ENCODE results near the gene MTHFD1L. TPM values are rescaled to one million over a fixed set of nuclear protein-coding genes. Genes with fewer than 3 reads are reported as not detected.
A peak's percentile ranks its signal among the peaks of the same experiment; 100 is the strongest.

The MTHFD1L gene
- total RNA-seq, 4 donors from 2014 or later: 2.5 to 7.1 (median 4.2) TPM

- H3K9me3 ChIP-seq: no peaks in the 10 kb centered on the region
- peaks cover 0 to 24% (median 3%) of the 10 kb centered on the region in 4 donors for H3K36me3 ChIP-seq
- no peak for DNase-seq (ENCODE audit: extremely low spot score)
- H3K27ac ChIP-seq (replicated peaks in 1 of 4): no peak overlapping the region
- H3K4me1 ChIP-seq: peaks cover 7 to 17% (median 12%) of the 10 kb centered on the region in 4 donors
- TF ChIP-seq EP300 (IDR thresholded peaks at IDR 0.05) (no peak), POLR2AphosphoS5 (IDR thresholded peaks at IDR 0.05) (no peak), POLR2A (IDR thresholded peaks at IDR 0.05; ENCODE audit: low read depth) (no peak)
- TF ChIP-seq, protein P1, sequence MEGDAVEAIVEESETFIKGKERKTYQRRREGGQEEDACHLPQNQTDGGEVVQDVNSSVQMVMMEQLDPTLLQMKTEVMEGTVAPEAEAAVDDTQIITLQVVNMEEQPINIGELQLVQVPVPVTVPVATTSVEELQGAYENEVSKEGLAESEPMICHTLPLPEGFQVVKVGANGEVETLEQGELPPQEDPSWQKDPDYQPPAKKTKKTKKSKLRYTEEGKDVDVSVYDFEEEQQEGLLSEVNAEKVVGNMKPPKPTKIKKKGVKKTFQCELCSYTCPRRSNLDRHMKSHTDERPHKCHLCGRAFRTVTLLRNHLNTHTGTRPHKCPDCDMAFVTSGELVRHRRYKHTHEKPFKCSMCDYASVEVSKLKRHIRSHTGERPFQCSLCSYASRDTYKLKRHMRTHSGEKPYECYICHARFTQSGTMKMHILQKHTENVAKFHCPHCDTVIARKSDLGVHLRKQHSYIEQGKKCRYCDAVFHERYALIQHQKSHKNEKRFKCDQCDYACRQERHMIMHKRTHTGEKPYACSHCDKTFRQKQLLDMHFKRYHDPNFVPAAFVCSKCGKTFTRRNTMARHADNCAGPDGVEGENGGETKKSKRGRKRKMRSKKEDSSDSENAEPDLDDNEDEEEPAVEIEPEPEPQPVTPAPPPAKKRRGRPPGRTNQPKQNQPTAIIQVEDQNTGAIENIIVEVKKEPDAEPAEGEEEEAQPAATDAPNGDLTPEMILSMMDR (IDR thresholded peaks at IDR 0.05): no peak
- no peaks in the 10 kb centered on the region for H3K27me3 ChIP-seq
- WGBS: 96% methylated on average over 13 of the region's 13 CpGs
- no peak overlapping the region for H3K4me3 ChIP-seq
- intact Hi-C loops (cut with DNase I): loop anchor here (10.0 kb wide), 1 partner anchor 584 kb away; no protein-coding TSS in a partner anchor
These were observed 24.8 kb downstream of the MTHFD1L start for GRCh38 chr6:150890346-150890745.

DNA sequence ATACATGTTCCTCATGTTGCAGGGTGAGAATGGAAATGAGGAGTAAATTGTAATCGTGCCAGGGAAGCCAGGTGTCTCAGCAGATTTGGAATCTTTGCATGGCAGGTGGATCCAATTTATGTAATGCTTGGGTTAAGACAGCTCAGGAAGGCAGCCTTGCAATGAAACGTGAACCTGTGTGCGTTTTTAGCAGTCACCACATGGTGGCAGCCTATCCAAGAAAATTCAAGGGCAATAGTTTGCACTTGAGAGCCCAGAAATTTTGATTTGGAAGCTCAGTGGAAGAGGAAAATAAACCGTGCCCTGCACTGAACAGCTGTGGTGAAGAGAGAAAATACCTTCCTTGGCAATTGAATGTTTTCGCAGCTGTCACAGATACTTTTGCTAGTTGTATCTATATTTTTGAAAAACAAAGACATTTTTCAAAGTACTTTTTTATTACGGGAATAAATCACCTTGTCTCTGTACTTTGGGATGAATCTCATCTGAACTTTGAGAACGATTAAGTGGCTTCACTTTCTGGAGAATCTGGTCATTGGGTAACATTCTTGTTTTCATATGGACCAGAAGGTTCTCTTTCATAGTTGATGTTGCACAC lies 26.5 kb downstream of the MTHFD1L start:
- H3K27ac ChIP-seq (replicated peaks in 1 of 4): no peak overlapping the region
- no peak for DNase-seq (ENCODE audit: extremely low spot score)
- TF ChIP-seq POLR2AphosphoS5 (IDR thresholded peaks at IDR 0.05) (peak in 1 of 2 donors; percentile 47), EP300 (IDR thresholded peaks at IDR 0.05) (no peak)
- TF ChIP-seq, protein P1 (IDR thresholded peaks at IDR 0.05): peak; percentile 79 to 85 (median 84)
- no peaks in the 10 kb centered on the region for H3K27me3 ChIP-seq
- WGBS: 24% methylated on average over 7 of the region's 7 CpGs
- intact Hi-C loops (cut with DNase I): loop anchor here (2.0 to 10.0 kb wide), 2 partner anchors 443 to 583 kb away; no protein-coding TSS in a partner anchor
- peaks cover 8 to 19% (median 12%) of the 10 kb centered on the region in 4 donors for H3K4me1 ChIP-seq
- peaks cover 0 to 24% (median 3%) of the 10 kb centered on the region in 4 donors for H3K36me3 ChIP-seq
- H3K9me3 ChIP-seq: no peaks in the 10 kb centered on the region
- no peak overlapping the region for H3K4me3 ChIP-seq

GRCh38 chr6:150894191-150894744 lies 28.8 kb downstream of the MTHFD1L start:
- DNase-seq (ENCODE audit: extremely low spot score): no peak
- no peak for TF ChIP-seq EP300 (IDR thresholded peaks at IDR 0.05)
- Histone ChIP-seq H3K4me1 (peaks cover 8 to 19% (median 12%) of the 10 kb centered on the region in 4 donors), H3K4me3 (no peak overlapping the region), H3K9me3 (no peaks in the 10 kb centered on the region), H3K27me3 (no peaks in the 10 kb centered on the region), H3K27ac (replicated peaks in 1 of 4) (no peak overlapping the region), H3K36me3 (peaks cover 0 to 12% (median 0%) of the 10 kb centered on the region in 4 donors)
- 85% methylated on average over 8 of the region's 8 CpGs for WGBS
- intact Hi-C loops (cut with DNase I): loop anchor here (10.0 kb wide), 1 partner anchor 581 kb away; no protein-coding TSS in a partner anchor

- H3K4me1 ChIP-seq: peaks cover 8 to 19% (median 12%) of the 10 kb centered on the region in 4 donors
- no peak overlapping the region for H3K27ac ChIP-seq (replicated peaks in 1 of 4)
- intact Hi-C loops (cut with DNase I): loop anchor here (10.0 kb wide), 1 partner anchor 580 kb away; no protein-coding TSS in a partner anchor
- H3K36me3 ChIP-seq: peaks cover 0 to 5% (median 0%) of the 10 kb centered on the region in 4 donors
- TF ChIP-seq EP300 (IDR thresholded peaks at IDR 0.05) (no peak), POLR2A (IDR thresholded peaks at IDR 0.05; ENCODE audit: low read depth) (no peak), POLR2AphosphoS5 (IDR thresholded peaks at IDR 0.05) (no peak)
- TF ChIP-seq, protein P1 (IDR thresholded peaks at IDR 0.05): no peak
- H3K4me3 ChIP-seq: no peak overlapping the region
- no peaks in the 10 kb centered on the region for H3K9me3 ChIP-seq
- WGBS: 49% methylated on average over 12 of the region's 12 CpGs
- no peak for DNase-seq (ENCODE audit: extremely low spot score)
- no peaks in the 10 kb centered on the region for H3K27me3 ChIP-seq
These were observed 29.5 kb downstream of the MTHFD1L start for GRCh38 chr6:150894935-150895552.
